GM21576 (cell line): Measurements from ENCODE around the gene CD300LD.
"Not testable (repeated sequence)": the region's sequence is repeated elsewhere in the genome, so short reads cannot be mapped to it uniquely, and the experiment has no call there.

Experiments used
- ATAC-seq: cut with Tn5 transposase; IDR thresholded peaks from one replicate; pipeline ENCODE4 v1.9.1; 2021; ENCODE audit warnings: mild to moderate bottlenecking, moderate library complexity; ENCODE audit not compliant: unreplicated experiment

CD300LD gene

DNA sequence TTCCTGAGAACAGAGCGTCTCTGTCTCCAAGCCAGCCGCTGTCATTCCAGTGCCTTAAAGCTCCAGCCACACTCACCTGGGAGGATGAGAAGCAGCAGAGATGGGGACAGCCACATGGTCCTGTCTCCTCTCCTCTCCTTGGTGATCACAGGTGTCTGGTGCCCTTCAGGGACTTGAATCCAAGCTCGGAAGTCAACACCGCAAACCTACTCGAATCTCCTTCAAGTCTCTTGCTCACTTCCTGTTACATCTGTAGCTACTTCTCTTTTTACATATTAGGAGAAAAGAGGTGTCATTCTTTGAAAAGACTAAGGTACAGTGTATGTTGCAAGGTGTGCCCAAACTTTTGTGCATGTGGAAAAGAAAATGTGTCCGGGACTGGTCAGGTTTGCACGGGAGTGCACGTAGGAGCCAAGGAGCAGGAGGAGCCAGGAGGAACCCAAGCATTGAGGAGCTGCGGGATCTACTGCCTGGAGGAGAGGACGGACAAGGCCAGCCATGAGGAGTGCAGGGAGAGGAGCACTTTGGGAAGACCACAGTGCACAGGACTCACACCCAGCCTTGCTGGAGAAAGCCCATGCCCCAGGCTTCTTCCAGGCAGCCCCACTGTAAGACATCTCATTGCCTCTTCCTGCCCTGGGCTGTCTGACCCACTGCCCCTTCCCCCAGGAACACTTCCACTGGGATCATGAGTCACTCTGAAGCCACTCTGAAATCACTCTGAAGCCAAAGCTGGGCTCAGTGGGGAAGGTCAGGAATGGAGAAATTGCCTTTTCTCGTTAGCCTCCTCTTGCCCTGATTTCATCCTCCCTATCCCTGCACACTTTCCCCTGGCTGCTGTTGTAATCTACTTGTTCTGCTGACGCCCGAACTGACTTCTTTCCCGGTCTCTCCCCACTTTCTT lies at the start of gene CD300LD:
TSS of gene CD300LD (minus strand) at position 197 of the 904 bp plus-strand sequence. CDS start at position 116, 81 bp downstream.
- ATAC-seq = no peak

DNA sequence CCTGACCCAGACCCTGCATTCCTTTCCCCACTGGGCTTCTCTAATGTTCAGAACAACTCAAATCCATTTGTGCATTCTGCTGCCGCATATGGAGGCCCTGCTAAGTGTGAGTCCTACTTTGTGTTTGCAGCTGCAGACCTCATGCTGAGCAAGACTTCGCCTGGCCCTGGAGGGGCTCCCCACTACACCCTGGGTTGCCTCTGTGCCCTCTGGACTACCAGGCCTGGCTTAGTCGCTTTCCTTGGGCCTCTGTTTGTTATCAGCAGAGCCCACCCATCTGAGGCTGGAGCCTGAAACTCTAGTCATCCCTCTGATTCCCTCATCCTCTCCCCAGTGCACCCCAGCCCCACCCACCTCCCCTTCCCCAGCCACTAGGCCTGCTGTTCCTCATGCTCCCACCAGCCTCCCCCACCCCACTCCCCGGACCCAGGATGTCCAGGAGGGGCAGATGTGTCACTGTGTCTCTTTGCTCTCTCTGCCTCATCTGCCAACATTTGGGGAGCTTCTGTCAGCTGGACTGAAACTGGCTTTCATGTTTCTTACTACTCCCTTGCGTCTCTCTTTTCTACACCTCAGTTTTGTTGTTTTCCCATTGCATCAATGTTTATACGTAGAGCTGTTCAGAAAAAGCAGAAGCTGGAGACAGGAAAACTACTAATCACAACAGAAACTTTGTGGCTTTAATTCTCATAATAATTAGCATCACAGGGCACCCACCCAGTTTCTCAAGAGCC lies 49.3 kb upstream of the CD300LD start:
- no peak for ATAC-seq

DNA sequence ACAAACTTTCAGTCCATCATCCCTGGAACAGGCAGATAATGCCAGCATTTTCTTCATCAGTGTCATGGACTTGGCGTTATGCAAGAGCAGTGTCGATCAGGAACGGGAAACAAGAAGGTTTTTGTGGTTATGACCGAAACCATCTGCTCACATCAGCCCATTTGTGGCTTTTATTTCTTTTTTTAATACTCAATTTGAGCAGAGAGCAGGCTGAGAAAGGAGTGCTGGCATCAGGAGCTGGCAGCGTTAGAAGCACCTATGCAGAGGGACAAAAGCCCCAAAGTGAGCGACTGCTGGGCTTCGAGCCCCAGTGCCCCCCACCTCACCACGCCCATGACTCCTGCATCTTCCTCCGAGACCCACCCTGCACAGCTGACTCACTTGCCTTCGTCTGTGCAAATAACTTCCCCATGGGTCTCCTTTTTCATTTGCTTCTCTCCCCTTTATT lies 47.6 kb upstream of the CD300LD start:
- no peak for ATAC-seq

DNA sequence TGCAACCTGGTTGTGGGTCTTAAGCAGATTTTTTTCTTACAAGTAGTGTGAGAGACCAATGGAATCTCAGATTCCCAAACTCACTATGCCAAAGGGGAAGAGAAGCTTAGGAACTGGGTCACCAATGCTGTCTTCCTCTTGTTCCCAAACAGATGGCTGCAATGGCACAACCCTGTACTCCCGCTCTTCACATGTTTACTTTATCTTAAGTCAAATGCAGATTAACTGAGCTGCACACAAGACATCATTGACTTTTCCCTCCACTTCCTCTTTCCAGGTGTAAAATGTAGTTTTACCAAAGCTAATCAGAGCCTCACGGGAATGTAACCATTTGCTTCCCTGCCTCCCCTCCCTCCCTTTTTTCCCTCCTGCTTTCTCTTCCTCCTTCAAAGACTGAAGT lies 45.8 kb upstream of the CD300LD start:
- no peak for ATAC-seq

DNA sequence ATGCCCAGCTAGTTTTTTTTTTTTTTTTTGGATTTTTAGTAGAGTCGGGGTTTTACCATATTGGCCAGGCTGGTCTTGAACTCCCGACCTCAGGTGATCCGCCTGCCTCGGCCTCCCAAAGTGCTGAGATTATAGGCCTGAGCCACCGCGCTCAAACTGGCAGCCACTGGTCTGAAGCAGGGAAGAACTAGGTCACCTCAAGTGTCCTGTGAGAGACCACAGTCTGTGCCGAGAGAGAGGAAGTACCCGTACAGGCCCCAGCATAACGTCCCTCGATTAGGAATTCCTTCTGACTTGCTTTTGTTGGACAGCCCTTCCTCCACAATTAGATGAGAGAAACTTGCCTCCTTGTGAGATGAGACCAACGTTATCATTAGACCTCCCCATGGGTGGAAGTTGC lies 45.2 kb upstream of the CD300LD start:
- no peak for ATAC-seq

DNA sequence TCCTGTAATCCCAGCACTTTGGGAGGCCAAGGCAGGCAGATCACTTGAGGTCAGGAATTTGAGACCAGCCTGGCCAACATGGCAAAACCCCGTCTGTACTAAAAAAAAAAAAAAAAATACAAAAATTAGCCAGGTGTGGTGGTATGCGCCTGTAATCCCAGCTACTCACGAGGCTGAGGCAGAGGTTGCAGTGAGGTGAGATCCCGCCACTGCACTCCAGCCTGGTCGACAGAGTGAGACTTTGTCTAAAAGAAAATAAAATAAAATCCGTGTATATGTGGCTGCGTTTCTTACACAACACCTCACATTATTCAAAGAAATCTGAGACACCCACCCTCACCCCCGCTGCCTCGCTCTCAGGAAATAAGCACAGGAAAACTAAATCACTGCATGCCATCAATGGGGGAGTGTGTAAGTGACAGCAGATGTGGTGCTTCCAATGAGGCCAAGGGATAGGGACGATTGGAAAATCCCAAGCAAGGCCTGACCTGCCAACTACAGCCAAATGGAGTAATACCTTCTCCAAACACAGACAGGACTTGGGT lies 44.5 kb upstream of the CD300LD start:
- ATAC-seq = not testable (repeated sequence)

DNA sequence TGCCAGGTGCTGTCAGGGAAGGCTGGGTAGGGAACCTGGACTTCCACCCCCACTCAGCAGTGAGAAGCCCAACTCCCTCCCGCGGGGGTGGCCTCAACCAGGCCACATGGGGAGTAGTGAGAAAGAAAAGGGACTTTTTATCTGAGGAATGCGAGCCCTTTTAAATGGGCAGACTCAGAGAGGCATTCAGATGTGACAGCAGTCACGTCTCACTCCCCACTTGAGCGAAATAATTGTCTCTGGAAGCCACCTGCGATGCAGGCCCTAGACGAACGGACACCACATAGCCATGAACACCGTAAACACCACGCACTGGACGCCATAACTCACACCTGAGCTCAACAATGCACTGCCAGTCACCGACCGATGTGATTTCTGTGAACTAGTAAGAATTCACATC lies 43.3 kb upstream of the CD300LD start:
- ATAC-seq = no peak

DNA sequence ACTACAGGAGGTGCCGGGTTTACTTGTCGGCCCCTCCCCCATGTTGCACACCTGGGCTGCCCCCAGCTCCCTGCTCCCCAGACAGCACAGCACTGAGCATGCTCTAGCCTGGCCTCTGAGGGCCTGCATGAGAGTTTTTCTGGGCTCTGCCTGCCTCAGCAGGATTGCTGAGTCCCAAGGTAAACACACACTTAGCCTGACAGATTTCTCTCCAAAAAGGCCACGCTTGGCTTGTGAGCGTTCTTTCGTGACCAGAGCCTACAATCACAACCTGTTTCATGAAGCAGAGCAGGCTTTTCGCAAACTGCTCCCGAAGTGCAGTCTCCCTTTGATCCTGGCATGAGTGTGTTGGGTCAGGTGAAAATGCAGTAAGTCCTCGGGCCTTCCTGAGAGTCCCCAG lies 41.2 kb upstream of the CD300LD start:
- ATAC-seq = no peak

DNA sequence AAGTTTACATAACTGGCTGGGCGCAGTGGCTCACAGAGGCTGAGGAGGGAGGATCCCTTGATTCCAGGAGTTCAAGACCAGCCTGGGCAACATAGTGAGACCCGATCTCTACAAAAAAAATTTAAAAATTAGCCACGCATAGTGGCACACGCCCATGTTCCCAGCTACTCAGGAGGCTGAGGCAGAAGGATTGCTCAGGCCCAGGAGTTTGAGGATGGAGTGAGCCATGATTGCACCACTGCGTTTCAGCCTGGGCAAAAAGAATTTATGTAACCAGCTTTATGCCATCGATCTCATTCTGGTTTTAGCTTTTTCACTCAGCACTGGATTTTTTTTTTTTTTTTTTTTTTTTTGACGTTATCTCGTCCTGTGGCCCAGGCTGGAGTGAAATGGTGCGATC lies 40.5 kb upstream of the CD300LD start:
- no peak for ATAC-seq

DNA sequence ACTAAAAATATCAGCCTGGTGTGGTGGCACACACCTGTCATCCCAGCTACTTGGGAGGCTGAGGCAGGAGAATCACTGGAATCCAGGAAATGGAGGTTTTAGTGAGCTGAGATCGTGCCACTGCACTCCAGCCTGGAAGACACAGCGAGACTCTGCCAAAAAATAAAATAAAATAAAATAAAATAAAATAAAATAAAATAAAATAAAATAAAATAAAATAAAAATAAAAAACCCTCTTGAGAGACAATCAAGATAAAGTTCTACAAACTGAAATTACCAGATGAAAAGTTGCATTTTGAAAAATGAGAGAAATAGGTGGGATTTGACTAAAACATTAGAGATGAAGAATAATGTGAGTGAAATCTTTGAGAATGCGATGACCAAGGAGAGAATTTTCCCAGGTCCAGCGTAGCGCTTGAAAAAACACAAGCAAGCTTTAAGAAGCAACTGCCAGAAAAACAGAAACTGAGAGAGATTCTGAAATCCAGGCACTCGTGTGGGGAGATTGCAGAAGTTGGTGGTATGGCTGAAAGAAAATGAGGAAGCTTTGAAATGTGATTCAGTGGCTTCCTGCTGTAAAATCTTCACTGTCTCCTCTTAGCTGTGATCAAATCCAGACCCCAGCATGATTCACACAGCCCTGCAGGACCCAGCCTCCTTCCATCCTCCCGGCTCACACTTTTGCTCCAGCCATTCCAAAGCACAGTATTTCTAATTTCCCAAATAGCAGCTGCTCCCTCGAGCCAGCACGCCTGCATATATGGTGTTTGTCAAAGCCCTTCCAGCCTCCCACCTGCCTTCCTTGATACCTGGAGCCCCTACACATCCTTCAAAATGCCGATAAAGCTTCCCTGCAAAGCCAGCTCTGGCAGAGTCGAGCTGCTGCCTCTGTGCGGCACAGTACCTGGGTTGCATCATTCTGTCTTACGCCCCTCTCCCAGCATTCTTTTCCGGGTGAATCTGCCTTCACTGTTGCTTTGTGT lies 39.7 kb upstream of the CD300LD start:
- no peak for ATAC-seq

DNA sequence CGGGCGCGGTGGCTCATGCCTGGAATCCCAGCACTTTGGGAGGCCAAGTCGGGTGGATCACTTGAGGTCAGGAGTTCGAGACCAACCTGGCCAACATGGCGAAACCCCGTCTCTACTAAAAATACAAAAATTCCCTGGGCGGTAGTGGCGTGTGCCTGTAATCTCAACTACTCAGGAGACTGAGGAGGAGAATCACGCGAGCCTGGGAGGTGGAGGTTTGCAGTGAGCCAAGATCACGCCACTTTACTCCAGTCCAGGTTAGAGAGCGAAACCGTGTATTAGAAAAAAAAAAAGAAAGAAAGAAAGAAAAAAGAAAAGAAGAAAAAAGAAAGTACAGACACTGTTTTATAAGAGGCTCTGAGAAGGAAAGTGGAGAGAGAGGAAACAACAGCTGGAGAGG lies 38.2 kb upstream of the CD300LD start:
- ATAC-seq = not testable (repeated sequence)

DNA sequence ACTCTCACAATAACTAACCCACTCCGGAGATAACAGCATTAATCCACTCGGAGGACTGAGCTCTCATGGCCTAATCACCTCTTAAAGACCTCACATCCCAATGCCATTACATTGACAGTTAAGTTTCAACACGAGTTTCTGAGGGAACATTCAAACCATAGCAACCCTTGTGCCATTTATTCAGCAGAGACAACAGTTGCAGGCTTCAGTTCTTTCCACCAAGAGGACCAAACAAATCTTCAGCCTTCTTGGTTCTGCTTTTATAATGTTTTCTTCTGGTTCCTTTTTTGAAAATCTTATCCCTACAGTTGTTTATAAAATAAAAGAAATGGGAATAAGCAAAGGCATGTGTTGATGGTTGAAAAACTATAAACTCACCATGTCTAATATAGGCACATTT lies 33.6 kb upstream of the CD300LD start:
- no peak for ATAC-seq

DNA sequence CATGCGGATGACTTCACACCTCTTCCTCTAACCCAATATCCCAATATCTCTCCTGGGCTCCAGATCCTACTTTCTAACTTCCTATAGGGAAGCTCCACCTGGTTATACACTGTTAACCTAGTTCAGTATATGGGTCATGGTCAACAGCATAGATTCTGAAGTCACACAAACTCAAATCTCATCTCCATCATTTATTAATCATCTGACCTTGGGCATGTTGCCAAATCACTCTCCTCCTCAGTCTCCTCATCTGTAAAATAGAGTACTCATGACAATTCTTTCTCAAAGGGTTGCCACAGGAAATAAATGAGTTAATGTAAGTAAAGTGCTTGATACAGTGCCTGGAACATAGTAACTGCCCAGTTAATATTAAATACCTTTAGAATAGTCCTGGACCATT lies 32.0 kb upstream of the CD300LD start:
- no peak for ATAC-seq

DNA sequence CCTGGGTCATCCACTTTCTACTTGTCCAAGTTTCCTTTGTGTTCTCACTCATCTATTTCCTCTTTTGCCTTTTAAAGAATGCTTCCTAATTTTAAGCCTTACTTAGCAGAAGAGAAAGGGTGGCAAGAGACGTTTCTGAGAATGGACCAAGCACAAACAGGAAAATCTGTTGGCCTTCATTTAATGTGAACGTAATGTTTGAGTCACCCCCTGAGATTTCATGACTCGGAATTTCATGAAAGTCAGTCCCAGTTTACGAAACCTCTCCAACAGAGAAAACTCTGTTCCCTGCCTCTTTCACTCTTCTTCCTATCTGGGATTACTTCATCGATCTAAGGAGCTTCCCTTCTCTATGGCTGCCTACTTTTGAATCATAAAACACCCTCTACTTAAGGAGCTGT lies 31.6 kb upstream of the CD300LD start, which contains the start of gene CD300E:
TSS of gene CD300E (minus strand) at position 46 of the 401 bp plus-strand sequence. CDS start 117 bp downstream, outside the sequence.
- no peak for ATAC-seq

DNA sequence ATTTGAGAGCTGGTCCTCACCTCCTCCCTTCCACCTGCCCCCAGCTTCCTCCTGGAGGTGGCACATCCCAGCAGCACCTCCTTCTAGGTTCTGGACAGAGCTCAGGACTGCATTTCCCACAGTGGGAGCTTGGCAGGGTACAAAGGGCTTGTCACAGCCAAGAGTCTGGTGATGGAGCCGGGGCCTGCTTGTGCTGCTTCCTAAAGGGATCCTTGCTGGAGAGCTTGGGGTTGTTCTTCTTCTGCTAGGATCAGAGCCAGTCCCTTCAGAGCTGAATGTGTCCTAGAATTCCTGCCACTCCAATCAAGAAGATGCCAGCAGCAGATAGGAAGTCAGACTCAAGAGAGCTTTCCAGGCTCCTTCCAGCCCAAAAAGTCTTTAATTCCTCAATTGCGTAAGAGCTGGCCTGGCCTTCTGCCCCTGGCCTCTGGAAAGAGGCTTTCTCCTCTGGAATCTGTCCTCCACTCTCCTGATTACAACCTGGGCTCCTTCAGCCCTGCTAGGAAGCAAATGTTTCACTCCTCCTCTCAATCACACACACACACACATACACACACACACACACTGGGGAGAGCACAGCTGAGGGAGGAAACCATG lies 27.1 kb upstream of the CD300LD start:
- no peak for ATAC-seq

DNA sequence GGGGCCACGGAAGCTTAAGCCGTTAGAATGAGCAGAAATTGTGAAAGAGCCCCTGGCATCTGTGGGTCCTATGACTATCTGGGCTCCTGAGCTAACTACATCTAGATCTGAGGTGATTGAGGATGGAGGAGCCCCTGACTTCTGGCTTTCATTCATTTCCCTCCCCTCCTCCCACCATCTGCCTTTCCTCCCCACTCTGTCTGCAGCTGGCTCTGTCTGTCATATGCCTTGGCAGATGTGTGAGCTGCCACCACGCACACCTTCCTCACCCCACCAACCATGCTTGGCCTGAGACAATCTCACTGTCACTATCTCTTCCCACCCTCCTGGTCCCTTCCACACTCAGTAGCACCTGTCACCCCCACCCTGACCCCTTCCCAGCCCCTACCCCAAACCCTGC lies 26.4 kb upstream of the CD300LD start:
- ATAC-seq = no peak

DNA sequence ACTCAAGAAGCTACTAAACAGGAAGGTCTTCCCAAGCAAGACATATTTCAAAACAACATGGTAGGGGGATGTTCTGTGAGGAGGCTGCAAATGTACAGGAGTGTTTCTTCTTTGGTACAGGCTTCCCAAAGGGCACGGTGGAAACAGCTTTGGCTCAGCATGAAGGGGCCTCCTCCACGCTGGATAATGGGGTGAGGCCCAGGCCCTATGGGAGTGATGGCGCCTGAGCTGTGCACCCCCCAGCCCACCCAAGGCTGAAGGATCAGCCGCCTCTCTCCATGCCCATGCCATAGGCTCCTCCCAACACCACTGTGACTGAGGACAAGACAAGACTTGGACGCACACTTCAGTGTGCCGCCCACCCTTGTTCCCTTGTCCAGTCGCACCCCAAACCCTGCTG lies 24.6 kb upstream of the CD300LD start:
- no peak for ATAC-seq

DNA sequence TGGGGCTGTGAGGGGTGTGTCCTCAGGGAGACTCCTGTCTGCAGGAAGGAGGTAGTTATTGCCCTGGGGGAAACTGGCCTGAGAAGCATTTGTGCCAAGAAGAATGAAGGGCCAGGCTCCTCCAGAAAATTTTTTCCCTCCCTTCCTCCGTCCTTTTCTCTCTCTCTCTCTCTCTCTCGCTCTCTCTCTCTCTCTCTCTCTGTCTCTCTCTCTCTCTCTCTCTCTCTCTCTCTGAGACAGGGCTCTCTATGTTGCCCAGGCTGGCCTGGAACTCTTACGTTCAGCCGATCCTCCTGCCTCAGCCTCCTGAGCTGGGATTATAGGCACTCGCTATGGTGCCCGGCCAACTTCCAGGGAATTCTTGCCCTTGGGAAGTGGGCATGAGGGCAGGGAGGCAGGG lies 20.0 kb upstream of the CD300LD start:
- ATAC-seq = no peak

DNA sequence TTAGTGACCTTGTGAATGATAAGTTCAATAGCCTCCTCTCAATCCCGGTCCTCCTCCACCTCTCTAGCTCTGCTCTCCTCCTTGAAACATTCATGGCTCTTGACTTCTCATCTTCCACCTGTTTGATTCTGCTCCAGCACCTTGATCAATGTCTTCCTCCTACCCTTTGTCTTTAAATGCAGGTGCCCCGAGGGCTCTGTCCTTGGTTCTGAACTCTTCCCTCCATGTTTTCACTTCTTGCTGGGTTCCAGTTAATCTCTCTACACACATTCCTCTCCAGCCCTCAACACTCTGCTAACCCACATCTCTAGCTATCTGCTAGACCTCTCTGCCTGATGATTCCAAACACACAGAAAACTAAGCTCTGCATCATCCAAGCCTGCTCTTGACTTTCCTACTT lies 18.0 kb upstream of the CD300LD start:
- ATAC-seq = no peak

DNA sequence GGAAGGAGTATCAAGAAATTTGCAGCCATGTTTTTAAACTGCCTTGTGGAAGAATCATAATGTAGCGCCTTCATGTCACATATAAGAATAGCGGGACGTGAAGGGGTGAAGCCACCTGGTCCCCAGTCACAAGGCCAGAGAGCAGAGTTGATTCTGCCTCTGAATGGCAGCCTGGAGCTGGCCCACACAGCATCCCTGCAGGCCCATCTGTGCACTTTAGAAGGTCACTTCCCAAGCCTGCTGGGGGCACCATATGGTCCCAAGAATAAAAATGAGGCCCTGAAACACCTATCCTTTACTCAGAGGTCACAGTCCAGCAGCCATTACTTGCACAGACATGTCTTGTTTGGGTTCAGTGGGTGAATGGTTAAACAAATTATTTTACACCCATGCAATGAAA lies 16.4 kb upstream of the CD300LD start:
- no peak for ATAC-seq
